Epithelial cell of esophagus (primary cell): ENCODE data around the gene SLC34A2.

ENCODE experiments used
- DNase-seq: peaks from one replicate; pipeline ENCODE4 v3.0.0; 2010; ENCODE audit warnings: low read depth
- H3K4me3 ChIP-seq: 2 replicates; pipeline ENCODE4 v1.5.1; 2011; ENCODE audit warnings: mild to moderate bottlenecking, low read length, control low read depth
- TF ChIP-seq, protein P1 (sequence below): IDR thresholded peaks from 2 replicates; pipeline ENCODE4 v1.5.1; 2011; ENCODE audit warnings: low read depth, mild to moderate bottlenecking, low read length, control low read depth, inconsistent platforms; ENCODE audit not compliant: insufficient read depth; ENCODE audit errors: missing control alignments

The SLC34A2 gene

GRCh38 chr4:25700661-25701060 is 45.0 kb downstream of the SLC34A2 start:
- H3K4me3 ChIP-seq = no peak overlapping the region
- no peak for DNase-seq
- TF ChIP-seq, protein P1, sequence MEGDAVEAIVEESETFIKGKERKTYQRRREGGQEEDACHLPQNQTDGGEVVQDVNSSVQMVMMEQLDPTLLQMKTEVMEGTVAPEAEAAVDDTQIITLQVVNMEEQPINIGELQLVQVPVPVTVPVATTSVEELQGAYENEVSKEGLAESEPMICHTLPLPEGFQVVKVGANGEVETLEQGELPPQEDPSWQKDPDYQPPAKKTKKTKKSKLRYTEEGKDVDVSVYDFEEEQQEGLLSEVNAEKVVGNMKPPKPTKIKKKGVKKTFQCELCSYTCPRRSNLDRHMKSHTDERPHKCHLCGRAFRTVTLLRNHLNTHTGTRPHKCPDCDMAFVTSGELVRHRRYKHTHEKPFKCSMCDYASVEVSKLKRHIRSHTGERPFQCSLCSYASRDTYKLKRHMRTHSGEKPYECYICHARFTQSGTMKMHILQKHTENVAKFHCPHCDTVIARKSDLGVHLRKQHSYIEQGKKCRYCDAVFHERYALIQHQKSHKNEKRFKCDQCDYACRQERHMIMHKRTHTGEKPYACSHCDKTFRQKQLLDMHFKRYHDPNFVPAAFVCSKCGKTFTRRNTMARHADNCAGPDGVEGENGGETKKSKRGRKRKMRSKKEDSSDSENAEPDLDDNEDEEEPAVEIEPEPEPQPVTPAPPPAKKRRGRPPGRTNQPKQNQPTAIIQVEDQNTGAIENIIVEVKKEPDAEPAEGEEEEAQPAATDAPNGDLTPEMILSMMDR = no peak

GRCh38 chr4:25702848-25703247 is 47.2 kb downstream of the SLC34A2 start:
- TF ChIP-seq, protein P1 = no peak
- DNase-seq = no peak
- H3K4me3 ChIP-seq = no peak overlapping the region

DNA sequence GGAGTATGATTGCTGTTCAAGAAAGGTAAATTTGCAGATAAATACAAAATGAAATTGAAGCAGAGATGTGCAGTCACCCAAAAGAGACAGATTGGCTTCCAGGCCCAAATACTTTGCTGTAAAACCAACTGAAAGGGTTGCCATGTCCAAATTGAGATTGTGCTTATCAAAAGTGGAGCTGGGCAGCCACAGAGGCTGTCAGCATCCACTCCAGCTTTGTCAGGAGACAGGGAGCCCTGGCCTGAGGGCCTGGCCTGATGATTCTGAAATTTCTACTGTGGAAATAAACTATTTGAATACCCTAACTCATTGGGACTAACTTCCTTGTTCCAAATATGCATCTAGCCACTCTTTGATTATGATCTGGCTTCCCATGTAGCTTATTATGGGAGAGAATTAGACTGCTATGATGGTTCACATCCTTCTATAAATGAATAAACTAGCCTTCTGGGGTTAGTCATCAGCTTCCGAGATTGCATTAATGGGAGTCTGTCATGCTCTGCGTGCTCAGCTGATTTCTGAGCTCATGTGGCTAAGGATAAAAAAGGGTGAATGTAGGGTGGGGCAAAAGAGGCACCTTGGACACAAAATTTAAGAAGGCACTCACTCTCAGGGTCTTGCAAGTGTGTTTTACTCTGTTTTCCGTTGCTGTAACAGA is 48.2 kb downstream of the SLC34A2 start:
- no peak overlapping the region for H3K4me3 ChIP-seq
- TF ChIP-seq, protein P1 = no peak
- DNase-seq = peak; percentile 24

DNA sequence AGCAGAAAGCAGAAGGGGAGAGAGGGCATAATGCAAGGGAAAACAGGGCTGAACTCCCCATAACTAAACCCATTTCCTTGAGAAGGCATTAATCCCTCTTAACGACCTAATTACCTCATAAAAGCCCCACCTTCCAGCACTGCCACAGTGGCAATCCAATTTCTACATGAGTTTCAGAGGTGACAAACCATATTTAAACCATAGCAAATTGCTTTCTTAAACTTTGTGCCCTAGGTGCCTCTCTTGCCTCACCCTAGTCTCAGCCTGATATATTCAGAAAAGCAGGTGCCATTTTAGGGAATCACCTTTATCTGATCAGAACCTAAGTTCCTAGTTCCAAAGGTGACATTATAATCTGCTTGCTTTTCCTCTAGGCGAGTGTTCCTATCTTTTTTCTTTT is 48.9 kb downstream of the SLC34A2 start:
- TF ChIP-seq, protein P1 = no peak
- DNase-seq = no peak
- no peak overlapping the region for H3K4me3 ChIP-seq

- TF ChIP-seq, protein P1 = no peak
- no peak overlapping the region for H3K4me3 ChIP-seq
- DNase-seq = no peak
Observed at GRCh38 chr4:25710637-25711036, 55.0 kb downstream of the SLC34A2 start.

- TF ChIP-seq, protein P1 = no peak
- DNase-seq = no peak
- H3K4me3 ChIP-seq = no peak overlapping the region
Observed at GRCh38 chr4:25712611-25713010, 57.0 kb downstream of the SLC34A2 start.

GRCh38 chr4:25713812-25714211 is 58.2 kb downstream of the SLC34A2 start:
- no peak overlapping the region for H3K4me3 ChIP-seq
- TF ChIP-seq, protein P1 = no peak
- no peak for DNase-seq
